Embryonic facial prominence (tissue), 1 donor: ENCODE results near the gene ITPKC.

Experiments used
- DNase-seq: peaks from one replicate; pipeline ENCODE4 v3.0.0-alpha.2; 2016; ENCODE audit errors: extremely low spot score

ITPKC gene

GRCh38 chr19:40690050-40690692 lies 26.7 kb upstream of the ITPKC start, which contains the start of gene NUMBL:
NUMBL (minus strand) TSS chr19:40690651; CDS start chr19:40690483, 168 bp downstream.
- DNase-seq, result no peak

GRCh38 chr19:40690693-40691420 lies 26.1 kb upstream of the ITPKC start:
- DNase-seq, result peak; percentile 89

DNA sequence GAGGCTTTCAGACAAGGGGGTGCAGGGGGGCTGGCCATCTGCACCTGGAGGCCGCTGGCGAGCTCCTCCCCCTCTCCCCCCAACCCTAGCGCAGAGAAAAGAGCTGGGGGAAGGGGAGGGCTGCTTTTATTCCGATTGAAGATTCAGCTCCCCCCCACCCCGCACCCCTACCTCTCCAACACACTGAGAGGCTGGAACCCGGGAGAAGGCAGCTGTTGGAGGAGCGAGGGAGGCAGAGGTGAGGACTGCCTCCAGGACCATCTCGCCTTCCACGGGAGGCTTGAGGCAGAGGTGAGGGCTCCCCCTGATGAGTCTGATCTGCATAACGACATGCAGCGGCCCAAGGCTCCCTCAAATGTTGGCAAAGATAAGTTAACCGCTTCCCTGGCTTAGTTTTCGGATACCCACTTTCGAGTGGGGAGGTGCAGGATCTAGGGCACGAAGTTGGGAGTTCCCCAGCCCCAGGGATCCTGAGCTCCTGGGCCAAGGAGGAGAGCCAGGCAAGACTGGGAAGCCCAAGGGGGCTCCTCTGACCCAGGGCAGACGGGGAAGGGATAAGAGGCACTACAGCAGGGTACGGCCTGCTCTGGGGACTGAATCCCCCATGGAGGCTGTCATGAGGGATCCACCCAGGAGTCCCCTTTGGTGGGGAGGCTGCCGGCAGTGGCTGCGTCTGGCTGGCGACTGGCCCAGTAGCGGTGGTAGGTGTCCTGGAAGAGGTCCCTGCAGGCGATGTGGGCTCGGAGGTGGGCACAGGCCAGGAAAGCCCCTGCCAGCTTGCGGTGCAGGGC lies 25.3 kb upstream of the ITPKC start:
- no peak for DNase-seq

DNA sequence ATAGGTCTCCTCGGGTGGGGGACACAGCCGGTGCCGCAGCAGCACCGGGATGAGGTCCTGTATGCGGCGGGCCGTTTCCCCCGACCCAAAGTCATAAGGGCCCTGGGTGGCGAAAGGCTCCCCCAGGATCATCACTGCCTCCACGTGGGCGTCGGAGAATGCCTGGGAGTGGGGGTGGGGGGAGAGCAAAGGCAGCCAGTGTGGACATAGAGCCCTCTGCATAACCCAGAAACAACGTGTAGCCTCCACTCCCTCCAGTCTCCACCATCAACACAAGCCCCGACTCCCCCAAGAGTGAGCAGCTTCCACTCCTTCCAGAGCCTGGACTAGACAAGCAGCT lies 24.7 kb upstream of the ITPKC start:
- no peak for DNase-seq

GRCh38 chr19:40693150-40693788 lies 23.6 kb upstream of the ITPKC start:
- DNase-seq, result no peak

- DNase-seq, result no peak
Measured at GRCh38 chr19:40693896-40694295, 23.0 kb upstream of the ITPKC start.

GRCh38 chr19:40695881-40696280 lies 21.0 kb upstream of the ITPKC start:
- DNase-seq, result no peak

- DNase-seq, result no peak
Measured at GRCh38 chr19:40697007-40697406, 19.9 kb upstream of the ITPKC start.

GRCh38 chr19:40700083-40700482 lies 16.8 kb upstream of the ITPKC start:
- DNase-seq, result no peak

DNA sequence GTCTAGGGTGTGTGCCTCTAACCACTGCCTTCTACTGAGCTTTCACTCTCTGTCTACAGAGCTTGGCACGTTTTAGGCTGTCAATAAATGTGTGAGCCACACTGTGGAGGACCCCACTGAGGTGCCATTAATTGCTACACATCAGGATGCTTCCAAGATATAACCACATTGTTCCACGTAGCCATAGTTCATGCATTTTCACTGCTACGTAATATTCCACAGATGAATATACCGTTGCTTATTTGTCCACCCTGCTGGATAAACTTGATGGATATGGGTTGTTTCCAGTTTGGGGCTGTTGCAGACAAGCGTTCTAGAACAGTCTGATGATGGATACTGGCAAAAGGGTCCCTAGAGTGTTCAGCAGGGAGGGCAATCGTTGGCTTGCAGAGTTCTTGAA lies 15.2 kb upstream of the ITPKC start:
- DNase-seq, result no peak

DNA sequence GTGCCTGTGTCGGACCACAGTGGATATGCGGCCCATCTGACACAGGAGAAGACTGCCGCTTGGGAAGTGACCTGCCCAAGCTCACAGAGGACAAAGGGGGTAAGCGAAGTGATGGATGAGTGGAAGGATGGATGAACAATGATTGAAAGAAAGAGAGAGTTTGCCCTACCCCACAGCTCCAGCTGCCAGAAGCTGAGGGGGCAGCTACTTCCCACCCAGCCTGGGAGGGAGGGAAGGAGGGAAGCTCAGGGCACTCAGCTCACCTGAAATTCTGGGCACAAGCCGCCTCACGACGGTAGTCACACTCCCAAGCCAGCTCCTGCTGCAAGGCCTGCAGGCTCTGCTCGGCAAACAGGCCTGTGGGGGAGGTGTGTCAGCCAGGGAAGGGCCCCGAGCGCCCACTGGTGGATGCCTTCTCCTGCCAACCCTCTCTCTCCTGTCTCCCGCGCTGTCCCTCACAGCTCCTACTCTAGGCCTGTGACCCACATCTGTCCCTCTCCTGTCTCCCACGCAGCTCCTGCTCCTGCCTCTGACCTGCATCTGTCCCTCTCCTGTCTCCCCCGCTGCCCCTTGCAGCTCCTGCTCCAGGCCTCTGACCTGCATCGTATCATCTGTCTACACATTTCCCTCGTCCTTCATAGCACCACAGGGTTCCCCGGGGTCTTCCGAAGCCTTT lies 14.4 kb upstream of the ITPKC start:
- DNase-seq, result no peak

- no peak for DNase-seq
Measured at GRCh38 chr19:40703029-40703755, 13.7 kb upstream of the ITPKC start.

DNA sequence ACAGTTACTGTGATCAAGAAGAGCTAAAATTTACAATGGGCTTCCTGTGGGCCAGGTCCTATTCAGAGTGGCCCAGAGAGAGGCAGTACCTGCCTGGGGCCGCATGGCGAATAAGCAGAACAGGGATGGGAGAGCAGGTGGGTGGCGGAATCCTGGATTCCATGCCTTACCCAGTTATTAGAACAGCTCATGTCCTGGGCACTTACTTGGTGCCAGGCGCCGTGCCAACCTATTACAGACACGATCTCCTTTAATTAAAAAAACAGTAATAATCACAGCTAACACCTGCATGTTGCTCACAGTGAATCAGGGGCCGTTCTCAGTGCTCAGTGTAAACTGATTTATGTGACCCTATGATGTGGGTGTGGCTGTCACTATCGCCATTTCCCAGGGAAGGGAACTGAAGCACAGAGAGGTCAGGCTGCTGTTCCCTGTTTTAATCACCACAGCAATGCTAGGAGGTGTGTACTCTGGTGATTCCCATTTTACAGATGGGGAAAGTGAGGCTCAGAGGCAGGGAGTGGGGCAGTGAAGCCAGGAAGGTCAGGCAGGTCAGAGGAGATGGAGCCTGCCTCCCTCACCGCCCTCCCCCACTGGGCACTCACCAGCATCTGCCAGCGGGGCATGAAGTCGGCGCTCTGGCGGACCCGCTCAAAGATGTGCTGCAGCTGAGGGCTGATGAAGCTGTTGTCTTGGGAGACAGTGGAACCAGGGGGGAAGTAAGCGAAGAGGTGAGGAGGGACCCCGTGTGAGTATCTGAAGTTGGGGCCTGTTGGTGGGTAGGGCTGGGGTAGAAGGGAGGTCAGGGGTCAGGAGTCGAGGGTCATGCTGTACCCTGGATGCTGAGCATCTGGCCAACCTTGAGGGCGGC lies 12.2 kb upstream of the ITPKC start:
- DNase-seq, result no peak

DNA sequence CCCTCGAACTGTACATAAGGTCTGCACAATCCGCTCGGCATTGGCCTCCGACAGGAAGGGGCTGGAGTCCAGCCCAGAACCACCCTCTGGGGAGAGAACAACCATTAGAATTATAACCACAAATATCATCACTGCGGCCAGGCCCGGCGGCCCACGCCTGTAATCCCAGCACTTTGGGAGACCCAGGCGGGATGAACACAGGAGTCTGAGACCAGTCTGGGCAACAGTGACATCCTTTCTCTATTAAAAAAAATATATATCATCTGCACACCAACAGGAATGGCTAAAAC lies 11.6 kb upstream of the ITPKC start:
- no peak for DNase-seq

GRCh38 chr19:40705950-40706619 lies 10.8 kb upstream of the ITPKC start:
- no peak for DNase-seq

DNA sequence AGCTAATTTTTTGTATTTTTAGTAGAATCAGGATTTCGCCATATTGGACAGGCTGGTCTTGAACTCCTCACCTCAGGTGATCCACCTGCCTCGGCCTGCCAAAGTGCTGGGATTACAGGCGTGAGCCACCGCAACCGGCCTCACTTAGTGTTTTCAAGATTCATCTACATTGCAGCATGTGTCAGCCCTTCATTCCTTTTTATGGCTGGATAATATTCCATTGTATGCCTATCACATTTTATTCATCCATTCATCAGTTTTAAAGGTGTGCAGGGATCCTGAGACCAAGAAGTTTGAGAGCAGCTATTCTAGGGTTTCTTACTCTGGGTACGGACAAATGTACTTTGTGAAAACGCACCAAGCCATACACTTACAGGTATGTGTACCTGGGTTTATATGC lies 9.3 kb upstream of the ITPKC start:
- no peak for DNase-seq

- DNase-seq, result no peak
Measured at GRCh38 chr19:40709817-40710216, 7.1 kb upstream of the ITPKC start.

DNA sequence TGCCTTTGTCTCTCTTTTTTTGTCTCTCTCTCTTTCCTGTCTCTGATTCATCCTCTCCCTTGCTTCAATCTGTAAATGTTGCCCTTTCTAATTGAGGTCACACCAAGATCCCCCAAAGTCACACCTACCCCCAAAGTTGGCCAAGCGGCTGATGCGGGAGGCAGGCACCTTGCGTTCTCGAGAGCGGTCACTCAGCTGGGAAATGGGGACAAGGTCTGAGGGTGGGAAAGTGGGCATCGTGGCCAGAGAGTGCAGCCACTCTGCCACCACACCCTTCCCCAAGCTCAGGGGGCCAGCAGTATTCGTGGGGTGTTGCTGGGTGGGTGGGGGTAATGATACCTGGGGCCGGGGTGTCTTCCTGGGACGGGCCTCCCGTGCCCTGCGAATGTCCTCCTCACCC lies 3.0 kb upstream of the ITPKC start:
- DNase-seq, result no peak

DNA sequence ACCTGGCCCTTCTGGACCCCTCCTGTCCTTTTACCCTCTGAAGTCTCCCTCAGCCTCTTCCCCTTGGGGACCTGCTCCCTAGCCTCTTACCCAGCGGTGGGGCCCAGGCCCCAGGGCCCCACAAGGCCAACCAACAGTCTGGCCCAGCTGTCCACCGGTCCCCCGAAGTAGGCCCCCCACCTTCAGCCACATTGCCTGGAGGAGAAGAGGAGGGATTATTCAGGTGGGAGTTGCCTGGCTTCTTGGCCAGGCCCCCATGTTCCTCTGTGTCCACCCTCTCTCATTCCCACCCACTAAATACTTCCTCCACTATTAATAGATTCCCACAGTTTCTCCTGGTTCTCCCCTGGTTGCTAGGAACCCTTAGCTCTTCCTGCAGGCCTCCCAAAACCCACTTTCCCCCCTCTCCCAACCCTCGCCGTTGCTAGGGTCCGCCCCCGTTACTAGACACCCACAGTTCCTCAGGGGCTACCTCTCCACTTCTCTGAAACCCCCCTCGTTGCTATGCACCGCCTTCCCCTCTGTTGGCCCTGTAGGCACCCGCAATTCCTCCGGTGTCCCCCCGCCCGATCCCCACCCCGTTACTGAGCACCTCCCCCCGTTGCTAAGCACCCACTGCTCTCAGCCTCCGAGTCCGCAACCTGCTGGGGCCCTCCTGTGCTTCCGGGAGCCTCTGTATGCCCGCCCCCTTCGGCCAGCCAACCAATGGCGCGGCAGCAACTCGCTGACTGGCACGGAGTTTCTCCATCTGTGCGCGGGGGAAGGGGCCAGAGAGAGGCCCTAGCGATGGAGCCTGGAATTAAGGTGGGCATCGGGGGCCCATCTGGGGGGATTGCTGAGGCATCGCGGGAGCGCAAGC lies 2.2 kb upstream of the ITPKC start:
- peak; percentile 98 for DNase-seq
